NCI-H748 (cell line): Measurements from ENCODE around the gene PIERCE2.
"Not testable (repeated sequence)": the region's sequence is repeated elsewhere in the genome, so short reads cannot be mapped to it uniquely, and the experiment has no call there.

Experiments used
- DNase-seq: peaks from one replicate; lab custom pipeline; 2025; ENCODE audit not compliant: unreplicated experiment; lab: John Stamatoyannopoulos, UW

PIERCE2 gene

DNA sequence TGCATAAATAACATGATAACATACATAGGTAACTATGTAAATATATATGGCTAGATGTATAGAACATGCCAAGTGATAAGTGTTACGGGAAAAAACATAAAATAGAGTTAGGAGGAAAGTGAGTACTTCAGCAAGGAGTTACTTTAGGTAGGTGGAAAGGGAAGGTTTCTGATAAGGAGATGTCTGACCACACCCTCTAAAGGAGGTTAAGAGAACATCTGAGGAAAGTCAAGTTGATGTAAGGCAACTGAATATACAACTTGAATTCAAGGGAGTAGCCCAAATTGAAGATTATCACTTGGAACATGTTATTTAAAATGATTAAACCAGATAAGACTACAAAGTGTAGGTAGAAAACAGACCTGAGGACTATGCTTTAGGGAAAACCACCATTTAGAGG is 13.8 kb downstream of the PIERCE2 start:
- DNase-seq, result no peak

DNA sequence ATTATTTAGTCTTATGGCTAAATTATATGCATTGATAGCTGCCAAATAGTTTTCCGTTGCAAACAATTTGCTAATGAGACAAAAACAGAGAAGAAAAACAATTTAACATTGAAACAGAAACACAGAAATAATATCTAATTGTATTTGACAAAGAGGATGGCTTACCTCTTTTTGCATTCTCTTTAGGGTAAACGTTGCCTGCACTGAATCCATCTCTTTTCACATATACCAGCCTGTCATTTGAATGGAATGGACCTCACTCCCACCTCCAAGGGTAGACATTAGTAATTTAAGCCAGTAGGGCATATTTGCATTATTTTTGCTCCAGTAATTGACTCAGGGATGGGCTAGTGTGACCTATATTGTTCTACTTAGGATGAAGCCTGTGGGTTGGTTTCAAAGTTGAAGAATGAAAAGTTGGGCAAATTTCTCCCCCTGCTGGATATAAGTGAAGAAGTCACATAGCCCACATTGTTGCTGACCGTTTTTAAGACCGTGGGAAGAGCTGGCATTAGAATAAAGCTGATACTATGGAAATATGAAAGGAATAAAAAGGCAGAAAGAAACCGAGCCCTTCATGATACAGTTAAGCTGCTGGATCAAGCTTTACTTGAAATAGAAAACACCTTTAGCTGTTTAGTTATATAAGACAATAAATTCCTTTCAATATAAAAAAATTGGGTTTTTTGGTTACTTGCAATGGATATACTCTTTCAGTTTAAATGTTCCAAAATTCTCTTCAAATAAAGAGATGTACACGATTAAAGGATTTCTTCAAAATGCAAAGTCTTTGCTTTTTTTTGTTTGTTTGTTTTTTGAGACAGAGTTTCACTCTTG is 26.9 kb downstream of the PIERCE2 start:
- peak; percentile 41 for DNase-seq

DNA sequence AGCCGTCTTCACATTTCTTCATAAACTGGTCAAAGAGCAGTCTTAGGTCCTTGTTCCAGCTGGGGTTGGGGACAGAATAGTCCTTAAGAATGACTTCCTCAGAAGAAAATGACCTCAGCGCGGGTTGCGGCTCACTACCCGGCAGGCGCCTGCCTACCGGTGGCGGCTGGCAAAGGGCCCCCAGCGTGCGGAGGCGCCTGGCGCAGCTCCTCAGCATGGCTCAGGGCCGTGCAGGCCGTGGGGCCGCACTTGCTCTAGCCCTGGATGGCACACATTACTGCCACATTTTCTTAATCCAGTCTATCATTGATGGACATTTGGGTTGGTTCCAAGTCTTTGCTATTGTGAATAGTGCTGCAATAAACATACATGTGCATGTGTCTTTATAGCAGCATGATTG is 34.8 kb downstream of the PIERCE2 start:
- DNase-seq, result not testable (repeated sequence)

DNA sequence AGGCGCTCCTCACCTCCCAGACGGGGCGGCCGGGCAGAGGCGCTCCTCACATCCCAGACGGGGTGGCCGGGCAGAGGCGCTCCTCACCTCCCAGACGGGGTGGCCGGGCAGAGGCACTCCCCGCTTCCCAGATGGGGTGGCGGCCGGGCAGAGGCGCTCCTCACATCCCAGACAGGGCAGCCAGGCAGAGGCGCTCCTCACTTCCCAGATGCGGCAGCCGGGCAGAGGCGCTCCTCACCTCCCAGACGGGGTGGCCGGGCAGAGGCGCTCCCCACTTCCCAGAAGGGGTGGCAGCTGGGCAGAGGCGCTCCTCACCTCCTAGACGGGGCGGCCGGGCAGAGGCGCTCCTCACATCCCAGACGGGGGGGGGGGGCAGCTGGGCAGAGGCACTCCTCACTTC is 37.6 kb downstream of the PIERCE2 start:
- not testable (repeated sequence) for DNase-seq

DNA sequence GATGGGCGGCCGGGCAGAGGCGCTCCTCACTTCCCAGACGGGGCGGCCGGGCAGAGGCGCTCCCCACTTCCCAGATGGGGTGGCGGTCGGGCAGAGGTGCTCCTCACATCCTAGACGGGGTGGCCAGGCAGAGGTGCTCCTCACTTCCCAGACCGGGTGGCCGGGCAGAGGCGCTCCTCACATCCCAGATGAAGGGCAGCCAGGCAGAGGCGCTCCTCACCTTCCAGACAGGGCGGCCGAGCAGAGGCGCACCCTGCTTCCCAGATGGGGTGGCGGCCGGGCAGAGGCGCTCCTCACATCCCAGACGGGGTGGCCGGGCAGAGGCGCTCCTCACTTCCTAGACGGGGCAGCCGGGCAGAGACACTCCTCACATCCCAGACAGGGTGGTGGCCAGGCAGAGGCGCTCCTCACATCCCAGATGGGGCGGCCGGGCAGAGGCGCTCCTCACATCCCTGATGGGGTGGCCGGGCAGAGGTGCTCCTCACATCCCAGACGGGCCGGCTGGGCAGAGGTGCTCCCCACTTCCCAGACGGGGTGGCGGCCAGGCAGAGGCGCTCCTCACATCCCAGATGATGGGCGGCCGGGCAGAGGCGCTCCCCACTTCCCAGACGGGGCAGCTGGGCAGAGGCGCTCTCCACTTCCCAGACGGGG is 38.2 kb downstream of the PIERCE2 start:
- not testable (repeated sequence) for DNase-seq

DNA sequence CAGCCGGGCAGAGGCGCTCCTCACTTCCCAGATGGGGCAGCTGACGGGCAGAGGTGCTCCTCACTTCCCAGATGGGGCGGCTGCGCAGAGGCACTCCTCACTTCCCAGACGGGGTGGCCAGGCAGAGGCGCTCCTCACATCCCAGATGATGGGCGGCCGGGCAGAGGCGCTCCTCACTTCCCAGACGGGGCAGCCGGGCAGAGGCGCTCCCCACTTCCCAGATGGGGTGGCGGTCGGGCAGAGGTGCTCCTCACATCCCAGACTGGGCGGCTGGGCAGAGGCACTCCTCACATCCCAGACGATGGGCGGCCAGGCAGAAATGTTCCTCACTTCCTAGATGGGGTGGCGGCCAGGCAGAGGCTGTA is 38.7 kb downstream of the PIERCE2 start:
- DNase-seq, result not testable (repeated sequence)

DNA sequence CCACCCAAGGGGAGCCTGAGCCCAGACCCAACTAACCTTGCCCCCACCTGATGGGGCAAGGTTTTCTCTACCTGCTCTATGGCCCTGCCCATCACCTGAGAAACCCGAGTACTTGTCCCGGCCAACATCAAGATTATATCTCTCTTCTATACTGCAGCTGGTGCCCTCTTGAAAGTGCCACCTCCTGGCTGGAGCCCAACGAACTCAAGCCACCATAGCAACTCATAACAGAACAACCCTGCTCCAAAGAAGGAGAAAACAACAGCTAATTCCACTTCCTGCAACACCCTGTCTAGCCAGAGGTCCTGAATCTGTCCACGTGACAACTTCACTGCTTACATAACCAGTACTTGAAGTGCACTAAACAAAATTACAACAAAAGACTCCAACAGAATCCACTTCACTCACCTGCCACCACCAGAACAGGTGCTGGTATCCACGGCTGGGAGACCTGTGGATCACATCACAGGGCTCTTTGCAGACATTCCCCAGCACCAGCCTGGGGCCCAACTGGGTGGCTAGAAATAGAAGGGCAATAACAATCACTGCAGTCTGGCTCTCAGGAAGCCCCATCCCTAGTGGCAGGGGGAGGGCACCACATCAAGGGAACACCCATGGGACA is 49.2 kb downstream of the PIERCE2 start:
- DNase-seq, result peak; percentile 77

DNA sequence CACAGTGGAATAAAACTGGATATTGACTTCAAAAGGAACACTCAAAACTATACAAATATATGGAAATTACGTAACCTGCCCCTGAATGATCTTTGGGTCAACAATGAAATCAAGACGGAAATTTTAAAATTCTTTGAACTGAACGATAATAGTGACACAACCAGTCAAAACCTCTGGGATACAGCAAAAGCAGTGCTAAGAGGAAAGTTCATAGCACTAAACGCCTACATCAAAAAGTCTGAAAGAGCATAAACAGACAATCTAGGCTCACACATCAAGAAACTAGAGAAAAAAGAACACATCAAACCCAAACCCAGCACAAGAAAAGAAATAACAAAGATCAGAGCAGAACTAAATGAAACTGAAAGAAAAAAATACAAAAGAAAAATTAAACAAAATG is 53.2 kb downstream of the PIERCE2 start:
- no peak for DNase-seq

DNA sequence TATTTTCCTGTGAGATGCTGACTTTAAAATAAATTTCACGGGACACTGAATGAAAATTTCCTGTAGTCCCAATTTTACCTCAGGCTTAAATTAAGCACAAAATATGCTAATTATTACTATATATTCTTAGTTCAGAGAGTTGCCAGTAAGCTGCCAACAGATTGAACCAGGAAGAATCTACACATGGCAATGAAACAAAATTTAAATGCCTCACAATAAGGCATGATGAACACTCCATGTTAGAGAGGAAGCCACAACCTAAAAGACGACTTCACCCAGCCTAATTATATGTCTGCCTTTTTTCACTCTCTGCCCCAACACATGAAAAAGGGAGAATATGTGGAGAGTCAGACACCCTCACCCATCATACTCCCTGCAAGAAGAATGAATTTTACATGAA is 60.0 kb downstream of the PIERCE2 start:
- no peak for DNase-seq
